Measurements from ENCODE around the gene ARHGAP6.
"Not testable (repeated sequence)": the region's sequence is repeated elsewhere in the genome, so short reads cannot be mapped to it uniquely, and the experiment has no call there.

ARHGAP6 gene

GRCh38 chrX:11185861-11186260 is 479.9 kb downstream of the ARHGAP6 start:
- DNase-seq (ENCODE audit: low spot score) (no peak), FAIRE-seq (no peak)

GRCh38 chrX:11180571-11180970 is 485.1 kb downstream of the ARHGAP6 start:
- DNase-seq (ENCODE audit: low spot score) (peak; percentile 1), FAIRE-seq (no peak)

- FAIRE-seq (no peak), DNase-seq (ENCODE audit: low spot score) (no peak)
Observed at GRCh38 chrX:11172415-11172814, 493.3 kb downstream of the ARHGAP6 start.

- no peak for FAIRE-seq
- DNase-seq (ENCODE audit: low spot score): no peak
Observed at GRCh38 chrX:11171956-11172355, 493.8 kb downstream of the ARHGAP6 start.

GRCh38 chrX:11164433-11164832 is 501.3 kb downstream of the ARHGAP6 start:
- DNase-seq (ENCODE audit: low spot score) (no peak), FAIRE-seq (no peak)

- no peak for FAIRE-seq
Observed at GRCh38 chrX:11159149-11159548, 506.6 kb downstream of the ARHGAP6 start.

GRCh38 chrX:11151799-11152559 is 513.7 kb downstream of the ARHGAP6 start:
- FAIRE-seq (no peak), DNase-seq (ENCODE audit: low spot score) (no peak)

More at GRCh38 chrX:11159149-11159548, 506.6 kb downstream of the ARHGAP6 start:
- DNase-seq (ENCODE audit: low spot score): no peak

GRCh38 chrX:11148401-11148800 is 517.3 kb downstream of the ARHGAP6 start:
- DNase-seq (ENCODE audit: low spot score) (no peak), FAIRE-seq (no peak)

- FAIRE-seq (no peak), DNase-seq (ENCODE audit: low spot score) (no peak)
Observed at GRCh38 chrX:11146411-11146810, 519.3 kb downstream of the ARHGAP6 start.

GRCh38 chrX:11143931-11144678 is 521.6 kb downstream of the ARHGAP6 start:
- DNase-seq (ENCODE audit: low spot score) (peak; percentile 35), FAIRE-seq (no peak)

GRCh38 chrX:11138498-11139390 is 527.0 kb downstream of the ARHGAP6 start:
- FAIRE-seq: no peak

GRCh38 chrX:11137543-11138139 is 528.1 kb downstream of the ARHGAP6 start:
- DNase-seq (ENCODE audit: low spot score) (no peak), FAIRE-seq (no peak)

More at GRCh38 chrX:11138498-11139390, 527.0 kb downstream of the ARHGAP6 start:
- no peak for DNase-seq (ENCODE audit: low spot score)

- no peak for DNase-seq (ENCODE audit: low spot score)
Observed at GRCh38 chrX:11135564-11136185, 530.0 kb downstream of the ARHGAP6 start.

GRCh38 chrX:11131146-11131545 is 534.6 kb downstream of the ARHGAP6 start:
- DNase-seq (ENCODE audit: low spot score): no peak
- FAIRE-seq: no peak

More at GRCh38 chrX:11135564-11136185, 530.0 kb downstream of the ARHGAP6 start:
- no peak for FAIRE-seq

- FAIRE-seq: no peak
- no peak for DNase-seq (ENCODE audit: low spot score)
Observed at GRCh38 chrX:11130136-11130535, 535.6 kb downstream of the ARHGAP6 start.

- DNase-seq (ENCODE audit: low spot score) (no peak), FAIRE-seq (no peak)
Observed at GRCh38 chrX:11129534-11130105, 536.1 kb downstream of the ARHGAP6 start.

GRCh38 chrX:11125060-11125459 is 540.7 kb downstream of the ARHGAP6 start:
- no peak for FAIRE-seq
- DNase-seq (ENCODE audit: low spot score): no peak

GRCh38 chrX:11124112-11124511 is 541.6 kb downstream of the ARHGAP6 start:
- DNase-seq (ENCODE audit: low spot score) (no peak), FAIRE-seq (no peak)

GRCh38 chrX:11123087-11123486 is 542.6 kb downstream of the ARHGAP6 start:
- not testable (repeated sequence) for DNase-seq (ENCODE audit: low spot score); FAIRE-seq

- no peak for DNase-seq (ENCODE audit: low spot score)
- FAIRE-seq: no peak
Observed at GRCh38 chrX:11119313-11119943, 546.3 kb downstream of the ARHGAP6 start.

Measured in urothelium cell line (cell line).